Fibroblast of lung (primary cell): Measurements from ENCODE around the gene COMMD3. TPM values are rescaled to one million over a fixed set of nuclear protein-coding genes. Genes with fewer than 3 reads are reported as not detected.

Source experiments
- DNase-seq, 2 donors: peaks; one replicate each; pipeline versions ENCODE4 v3.0.0 to v3.0.0-alpha.2; 2010; ENCODE audit warnings: low read depth in 2 of 2
- H2AFZ ChIP-seq: 2 replicates; pipeline ENCODE4 v1.5.1; 2012; ENCODE audit warnings: low read length, control low read depth, inconsistent platforms
- H3K27ac ChIP-seq: 2 replicates; pipeline ENCODE4 v1.5.1; 2011; ENCODE audit warnings: low read length, control low read depth; ENCODE audit not compliant: insufficient read depth
- H3K27me3 ChIP-seq: 2 replicates; pipeline ENCODE4 v1.5.1; 2011; ENCODE audit warnings: mild to moderate bottlenecking, low read length; ENCODE audit not compliant: control insufficient read depth, insufficient read depth
- H3K36me3 ChIP-seq: 2 replicates; pipeline ENCODE4 v1.5.1; 2011; ENCODE audit warnings: low read length; ENCODE audit not compliant: control insufficient read depth, insufficient read depth
- H3K4me1 ChIP-seq: 2 replicates; pipeline ENCODE4 v1.5.1; 2011; ENCODE audit warnings: low read length; ENCODE audit not compliant: control insufficient read depth, insufficient read depth; ENCODE audit errors: extremely low read depth
- H3K4me2 ChIP-seq: 2 replicates; pipeline ENCODE4 v1.5.1; 2011; ENCODE audit warnings: low read length, control low read depth; ENCODE audit not compliant: insufficient read depth; ENCODE audit errors: extremely low read depth
- H3K4me3 ChIP-seq, 4 experiments: fragments of 200-600 bp in 1 of 4; sonication (generic) in 1 of 4; replicated peaks in 1 of 4; 2 replicates each; pipeline ENCODE4 v1.5.1; 2011 to 2016; ENCODE audit warnings: low read length in 4 of 4, low read depth in 3 of 4, mild to moderate bottlenecking in 3 of 4, control low read depth in 2 of 4, inconsistent platforms in 1 of 4, mixed read lengths in 1 of 4; ENCODE audit not compliant: insufficient read depth in 1 of 4; ENCODE audit errors: control extremely low read depth in 1 of 4
- H3K79me2 ChIP-seq: 2 replicates; pipeline ENCODE4 v1.5.1; 2012; ENCODE audit warnings: mild to moderate bottlenecking, low read length, inconsistent platforms; ENCODE audit not compliant: control insufficient read depth, insufficient read depth
- H3K9ac ChIP-seq: 2 replicates; pipeline ENCODE4 v1.5.1; 2011; ENCODE audit warnings: mild to moderate bottlenecking, low read length, control low read depth; ENCODE audit not compliant: insufficient read depth
- H3K9me3 ChIP-seq: 2 replicates; pipeline ENCODE4 v1.5.1; 2012; ENCODE audit warnings: low read depth, low read length; ENCODE audit not compliant: control insufficient read depth, insufficient read depth
- H4K20me1 ChIP-seq: 2 replicates; pipeline ENCODE4 v1.5.1; 2011; ENCODE audit warnings: low read length; ENCODE audit not compliant: control insufficient read depth, insufficient read depth; ENCODE audit errors: extremely low read depth
- CTCF ChIP-seq, 2 donors: IDR thresholded peaks in 1 of 2; conservative IDR thresholded peaks in 1 of 2; 1 replicate in 1 of 2; 2 replicates in 1 of 2; pipeline ENCODE4 v1.5.1; 2011 to 2012; ENCODE audit warnings: low read length in 2 of 2, control low read depth in 1 of 2, inconsistent platforms in 1 of 2, low read depth in 1 of 2, mild to moderate bottlenecking in 1 of 2
- EZH2 ChIP-seq: IDR thresholded peaks from 2 replicates; pipeline ENCODE4 v1.5.1; 2012; ENCODE audit warnings: low read length, control low read depth, mild to moderate bottlenecking; ENCODE audit errors: missing control alignments
- polyA plus RNA-seq, 2 donors: library from polyadenylated mRNA; depleted of rRNA in 1 of 2; stranded (reverse) in 1 of 2; unstranded in 1 of 2; fragments of >200 nt; gene quantifications; 2 replicates each; pipeline ENCODE4 v1.2.1, GENCODE V29; 2011 to 2012; ENCODE audit warnings: missing spikeins in 1 of 2
- total RNA-seq: library from RNA; depleted of rRNA; stranded (reverse); fragments of >200 nt; gene quantifications from 2 replicates; pipeline ENCODE4 v1.2.1, GENCODE V29; 2014

The COMMD3 gene
- total and polyA plus RNA-seq, 2 donors (not counting 1 experiment from before 2014, with no cell fraction given), result 39.0 to 42.3 TPM

GRCh38 chr10:22317771-22318565, 1.8 kb downstream of the COMMD3 start:
- DNase-seq, result no peak
- Histone ChIP-seq H3K36me3 (no peaks in the 10 kb centered on the region), H3K27ac (no peak overlapping the region), H3K4me3 (peak overlapping the region; percentile 90 to 95 (median 94)), H3K9ac (no peak overlapping the region), H2AFZ (no peak overlapping the region), H3K79me2 (peaks cover 3% of the 10 kb centered on the region), H4K20me1 (peaks cover 2% of the 10 kb centered on the region), H3K27me3 (peaks cover 11% of the 10 kb centered on the region), H3K4me2 (peak overlapping the region; percentile 88), H3K9me3 (no peaks in the 10 kb centered on the region), H3K4me1 (no peaks in the 10 kb centered on the region)
- no peak for TF ChIP-seq CTCF (conservative IDR thresholded peaks at IDR 0.05 in 1 of 2, IDR thresholded peaks at IDR 0.05 in 1 of 2; ENCODE audit: low read depth in 1 of 2, low read length in 2 of 2)
- TF ChIP-seq EZH2, result no peak

GRCh38 chr10:22318772-22319171, 2.6 kb downstream of the COMMD3 start:
- no peaks in the 10 kb centered on the region for H3K4me1 ChIP-seq
- peaks cover 16% of the 10 kb centered on the region for H3K27me3 ChIP-seq
- H3K9ac ChIP-seq, result no peak overlapping the region

GRCh38 chr10:22319547-22319979, 3.4 kb downstream of the COMMD3 start:
- H3K9me3 ChIP-seq, result no peaks in the 10 kb centered on the region
- H3K9ac ChIP-seq, result no peak overlapping the region
- no peaks in the 10 kb centered on the region for H3K36me3 ChIP-seq
- no peak overlapping the region for H3K4me2 ChIP-seq
- DNase-seq, result no peak
- peaks cover 5% of the 10 kb centered on the region for H3K79me2 ChIP-seq
- H3K4me3 ChIP-seq, result peak overlapping the region in 2 of 4 experiments; percentile 49 to 62
- no peaks in the 10 kb centered on the region for H3K4me1 ChIP-seq
- peaks cover 3% of the 10 kb centered on the region for H4K20me1 ChIP-seq
- H3K27ac ChIP-seq, result no peak overlapping the region
- peaks cover 20% of the 10 kb centered on the region for H3K27me3 ChIP-seq
- TF ChIP-seq EZH2, result no peak
- no peak for TF ChIP-seq CTCF (conservative IDR thresholded peaks at IDR 0.05 in 1 of 2, IDR thresholded peaks at IDR 0.05 in 1 of 2; ENCODE audit: low read depth in 1 of 2, low read length in 2 of 2)
- H2AFZ ChIP-seq, result no peak overlapping the region

More at GRCh38 chr10:22318772-22319171, 2.6 kb downstream of the COMMD3 start:
- no peak for TF ChIP-seq CTCF (conservative IDR thresholded peaks at IDR 0.05 in 1 of 2, IDR thresholded peaks at IDR 0.05 in 1 of 2; ENCODE audit: low read depth in 1 of 2, low read length in 2 of 2)
- no peak overlapping the region for H3K4me2 ChIP-seq
- no peak overlapping the region for H2AFZ ChIP-seq
- H3K36me3 ChIP-seq, result no peaks in the 10 kb centered on the region
- H3K9me3 ChIP-seq, result no peaks in the 10 kb centered on the region
- no peak for DNase-seq
- no peak overlapping the region for H3K4me3 ChIP-seq
- no peak overlapping the region for H3K27ac ChIP-seq
- peaks cover 5% of the 10 kb centered on the region for H3K79me2 ChIP-seq
- peaks cover 3% of the 10 kb centered on the region for H4K20me1 ChIP-seq
